Chondrocyte (in vitro differentiated cells): ENCODE results near the gene GNAQ. TPM values are rescaled to one million over a fixed set of nuclear protein-coding genes. Genes with fewer than 3 reads are reported as not detected.
"Not testable (repeated sequence)": the region's sequence is repeated elsewhere in the genome, so short reads cannot be mapped to it uniquely, and the experiment has no call there.

Experiments used
- DNase-seq: peaks from one replicate; pipeline ENCODE4 v3.0.0; 2021; ENCODE audit warnings: mixed read lengths, low spot score
- H3K27ac Mint-ChIP-seq: one replicate; pipeline ENCODE4 v1.8.0; 2021; ENCODE audit warnings: mild to moderate bottlenecking, moderate library complexity, mixed read lengths; ENCODE audit not compliant: unreplicated experiment
- H3K27me3 Mint-ChIP-seq: 2 replicates; pipeline ENCODE4 v1.8.0; 2021; ENCODE audit warnings: low read depth, mixed read lengths
- H3K36me3 Mint-ChIP-seq: 2 replicates; pipeline ENCODE4 v1.8.0; 2021; ENCODE audit warnings: low read depth, mixed read lengths
- H3K4me1 Mint-ChIP-seq: 2 replicates; pipeline ENCODE4 v1.8.0; 2021; ENCODE audit warnings: low read depth, mild to moderate bottlenecking, mixed read lengths
- H3K4me3 Mint-ChIP-seq: one replicate; pipeline ENCODE4 v1.8.0; 2021; ENCODE audit warnings: mild to moderate bottlenecking, moderate library complexity, mixed read lengths; ENCODE audit not compliant: unreplicated experiment
- H3K9me3 Mint-ChIP-seq: 2 replicates; pipeline ENCODE4 v1.8.0; 2021; ENCODE audit warnings: low read depth, mixed read lengths
- CTCF ChIP-seq: fragments of 200-600 bp; sonication (generic); IDR thresholded peaks from 2 replicates; pipeline ENCODE4 v1.5.0; 2021; ENCODE audit warnings: antibody characterized with exemption, mild to moderate bottlenecking, moderate library complexity
- total RNA-seq: library from RNA; stranded (reverse); gene quantifications from 3 replicates; pipeline ENCODE4 v1.2.1, GENCODE V29; 2021

Gene GNAQ
- total RNA-seq, 1 donor from 2014 or later = 87.0 TPM

GRCh38 chr9:77881111-77881510 lies 150.5 kb downstream of the GNAQ start:
- Mint-ChIP-seq H3K27me3 (no peaks in the 10 kb centered on the region), H3K4me3 (no peak overlapping the region), H3K27ac (no peak overlapping the region), H3K9me3 (no peaks in the 10 kb centered on the region), H3K4me1 (peaks cover 40% of the 10 kb centered on the region), H3K36me3 (no peaks in the 10 kb centered on the region)
- no peak for DNase-seq
- no peak for TF ChIP-seq CTCF

GRCh38 chr9:77879437-77879943 lies 152.1 kb downstream of the GNAQ start:
- Mint-ChIP-seq H3K27ac (no peak overlapping the region), H3K4me3 (no peak overlapping the region), H3K27me3 (no peaks in the 10 kb centered on the region), H3K4me1 (peaks cover 37% of the 10 kb centered on the region), H3K36me3 (no peaks in the 10 kb centered on the region), H3K9me3 (no peaks in the 10 kb centered on the region)
- DNase-seq = no peak
- TF ChIP-seq CTCF = no peak

GRCh38 chr9:77878793-77879192 lies 152.8 kb downstream of the GNAQ start:
- not testable (repeated sequence) for H3K9me3 Mint-ChIP-seq, H3K27ac Mint-ChIP-seq, H3K36me3 Mint-ChIP-seq, DNase-seq, H3K4me3 Mint-ChIP-seq, H3K27me3 Mint-ChIP-seq
- H3K4me1 Mint-ChIP-seq = peaks cover 30% of the 10 kb centered on the region

GRCh38 chr9:77877976-77878375 lies 153.6 kb downstream of the GNAQ start:
- Mint-ChIP-seq H3K4me1 (peaks cover 22% of the 10 kb centered on the region), H3K9me3 (no peaks in the 10 kb centered on the region), H3K4me3 (no peak overlapping the region), H3K27ac (no peak overlapping the region), H3K36me3 (no peaks in the 10 kb centered on the region), H3K27me3 (no peaks in the 10 kb centered on the region)
- no peak for DNase-seq
- TF ChIP-seq CTCF = no peak

GRCh38 chr9:77876590-77876989 lies 155.0 kb downstream of the GNAQ start:
- no peak for TF ChIP-seq CTCF
- H3K36me3 Mint-ChIP-seq = no peaks in the 10 kb centered on the region
- DNase-seq = no peak
- H3K9me3 Mint-ChIP-seq = no peaks in the 10 kb centered on the region
- no peaks in the 10 kb centered on the region for H3K27me3 Mint-ChIP-seq
- H3K4me3 Mint-ChIP-seq = no peak overlapping the region
- no peak overlapping the region for H3K27ac Mint-ChIP-seq
- H3K4me1 Mint-ChIP-seq = peaks cover 27% of the 10 kb centered on the region

GRCh38 chr9:77876091-77876490 lies 155.5 kb downstream of the GNAQ start:
- peaks cover 32% of the 10 kb centered on the region for H3K4me1 Mint-ChIP-seq
- H3K27ac Mint-ChIP-seq = peak overlapping the region; percentile 75
- no peaks in the 10 kb centered on the region for H3K36me3 Mint-ChIP-seq
- no peak overlapping the region for H3K4me3 Mint-ChIP-seq
- no peaks in the 10 kb centered on the region for H3K27me3 Mint-ChIP-seq
- H3K9me3 Mint-ChIP-seq = no peaks in the 10 kb centered on the region
- TF ChIP-seq CTCF = no peak
- DNase-seq = no peak
